ENCODE results near the gene TNFRSF1B.

Gene TNFRSF1B

DNA sequence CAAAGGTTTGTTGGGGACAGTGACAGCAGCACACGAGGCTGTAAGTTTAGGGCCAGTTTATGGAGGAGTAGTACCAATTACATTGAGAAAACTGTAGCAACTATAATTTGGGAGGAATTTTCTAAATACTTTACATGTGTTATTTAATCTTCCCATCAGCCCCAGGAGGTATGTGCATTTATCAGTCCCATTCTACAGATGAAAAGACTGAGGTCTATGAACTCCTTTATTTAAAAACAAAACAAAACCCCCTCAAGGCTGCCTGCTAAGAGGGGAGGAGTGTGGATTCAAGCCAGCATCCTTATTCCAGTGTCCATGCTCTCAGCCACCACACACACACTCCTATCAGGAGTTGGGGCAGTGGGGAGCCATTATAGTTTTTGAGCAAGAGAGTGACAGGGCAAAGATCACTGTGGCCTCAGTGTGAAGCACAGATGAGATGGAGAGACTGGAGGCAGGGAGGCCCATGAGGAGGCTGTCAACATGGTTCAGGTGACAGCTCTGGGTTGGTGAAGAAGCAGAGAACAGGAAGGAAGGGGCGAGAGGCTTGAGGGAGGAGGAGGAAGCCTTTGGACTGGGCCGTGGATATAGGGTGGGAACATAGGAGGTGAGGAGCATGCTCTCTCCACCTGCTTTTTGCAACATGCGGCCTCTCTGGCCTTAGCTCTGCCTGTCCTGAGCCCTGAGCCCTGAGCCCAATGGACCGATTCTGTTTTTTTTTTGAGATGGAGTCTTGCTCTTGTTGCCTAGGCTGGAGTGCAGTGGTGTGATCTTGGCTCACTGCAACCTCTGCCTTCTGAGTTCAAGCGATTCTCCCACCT is 9.7 kb downstream of the TNFRSF1B start:
- DNase-seq, result no peak

GRCh38 chr1:12177156-12177998 is 10.6 kb downstream of the TNFRSF1B start:
- DNase-seq, result peak in 1 of 2 experiments; percentile 36

- peak; percentile 96 to 97 for DNase-seq
Measured at GRCh38 chr1:12177999-12178441, 11.2 kb downstream of the TNFRSF1B start.

DNA sequence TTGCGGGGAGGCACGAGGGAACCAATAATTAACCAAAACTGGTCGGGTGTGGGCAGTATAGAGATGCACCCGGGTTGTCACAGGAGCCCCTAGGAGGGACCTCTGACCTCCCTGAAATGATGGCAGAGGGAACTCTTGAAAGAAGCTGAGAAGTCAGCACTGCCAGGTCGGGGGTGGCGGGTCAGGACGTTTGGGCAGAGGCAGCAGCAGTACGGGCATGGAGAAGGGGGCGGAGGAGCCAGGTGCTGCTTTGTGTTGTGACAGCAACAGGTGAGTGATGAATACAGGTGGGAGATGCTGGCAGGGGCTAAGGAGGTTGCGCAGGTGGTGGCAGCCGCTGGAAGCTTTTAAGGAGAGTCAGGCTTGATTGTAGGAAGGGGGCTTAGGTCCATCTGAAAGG is 11.7 kb downstream of the TNFRSF1B start:
- DNase-seq, result no peak

- peak; percentile 80 to 88 for DNase-seq
Measured at GRCh38 chr1:12179111-12179519, 12.3 kb downstream of the TNFRSF1B start.

DNA sequence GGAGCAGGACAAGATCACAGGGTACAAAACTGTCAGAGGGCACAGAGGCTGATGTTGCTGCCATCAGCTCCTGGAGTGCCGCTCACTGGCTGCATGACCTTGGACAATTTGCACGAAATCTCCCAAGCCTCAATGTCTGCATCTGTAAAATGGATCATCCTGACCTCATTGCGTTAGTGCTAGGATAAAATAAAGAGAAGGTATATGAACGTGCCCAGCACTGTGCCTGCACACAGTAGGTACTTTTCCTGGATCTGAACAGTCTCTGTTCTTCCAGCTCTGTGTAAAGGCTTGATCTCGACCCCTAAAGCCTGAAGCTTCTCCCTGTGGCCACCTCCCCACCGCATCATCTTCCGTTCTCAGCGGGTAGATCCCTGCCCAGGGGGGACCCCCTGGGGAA is 12.9 kb downstream of the TNFRSF1B start:
- DNase-seq, result no peak

- DNase-seq, result no peak
Measured at GRCh38 chr1:12180315-12180714, 13.5 kb downstream of the TNFRSF1B start.

- DNase-seq, result no peak
Measured at GRCh38 chr1:12180903-12181302, 14.1 kb downstream of the TNFRSF1B start.

DNA sequence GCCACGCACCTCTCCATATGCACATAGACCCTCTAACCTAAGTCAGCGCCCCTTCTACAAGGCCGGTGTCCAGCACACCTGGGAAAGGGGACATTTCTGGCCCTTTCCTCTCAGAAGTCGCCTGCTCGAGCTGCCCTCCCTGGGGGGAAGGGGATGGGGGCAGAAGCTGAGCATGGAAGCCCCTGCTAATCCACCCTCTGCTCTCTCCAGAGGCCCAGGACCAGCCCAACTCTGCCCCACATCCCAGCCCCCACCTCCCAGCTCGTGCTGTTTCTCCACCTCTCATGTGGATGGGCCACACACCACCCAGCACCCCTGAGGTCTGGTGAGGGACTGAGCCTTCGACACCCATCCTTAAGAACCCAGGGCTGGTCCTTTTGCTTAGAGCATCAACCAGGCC is 14.8 kb downstream of the TNFRSF1B start:
- DNase-seq, result no peak

GRCh38 chr1:12182410-12182984 is 15.7 kb downstream of the TNFRSF1B start:
- DNase-seq, result no peak

- DNase-seq, result no peak
Measured at GRCh38 chr1:12183095-12183794, 16.5 kb downstream of the TNFRSF1B start.

GRCh38 chr1:12184008-12184681 is 17.4 kb downstream of the TNFRSF1B start:
- DNase-seq, result no peak

DNA sequence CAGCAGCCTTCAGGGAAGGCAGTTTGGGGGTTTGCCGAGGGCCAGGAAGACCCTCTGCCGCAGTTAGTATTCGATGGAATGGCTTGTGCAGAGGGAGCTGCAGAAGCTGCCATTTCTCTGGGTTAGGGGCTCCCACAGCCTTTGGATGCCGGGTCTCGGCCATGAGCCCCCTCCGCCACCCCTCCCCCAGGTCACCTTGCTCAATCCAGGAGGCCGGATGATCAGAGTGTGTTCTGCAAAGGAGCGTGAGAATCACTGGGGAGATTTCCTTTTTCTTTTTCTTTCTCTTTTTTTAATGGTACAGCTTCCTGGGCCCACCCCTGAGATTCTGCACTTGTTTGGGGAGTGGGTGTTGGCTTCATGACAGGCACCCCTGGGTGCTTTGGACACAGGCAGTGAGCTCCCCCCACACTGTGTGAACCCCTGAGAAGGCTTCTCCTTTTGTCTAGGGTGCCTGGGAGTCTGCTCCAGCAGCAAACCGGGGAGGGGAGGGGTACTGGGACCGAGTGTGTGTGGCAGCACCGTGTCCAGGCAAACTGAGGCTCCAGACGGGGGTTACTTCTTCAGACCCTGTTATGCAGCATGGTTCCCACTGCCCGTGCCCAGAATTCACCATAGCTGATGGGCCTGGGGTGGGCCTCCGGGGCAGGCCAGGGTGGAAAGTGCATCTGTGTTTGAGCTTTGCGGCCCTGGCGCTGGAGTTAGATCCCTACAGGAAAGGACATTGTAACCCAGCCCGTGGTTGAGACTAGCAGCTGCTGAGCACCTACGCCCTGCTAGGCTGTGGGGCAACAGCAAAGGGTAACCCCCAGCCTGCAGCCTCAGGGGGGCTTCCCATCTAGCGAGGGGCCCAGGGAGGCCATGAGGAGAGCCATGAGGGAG is 18.5 kb downstream of the TNFRSF1B start:
- DNase-seq, result no peak

GRCh38 chr1:12185918-12186678 is 19.3 kb downstream of the TNFRSF1B start:
- no peak for DNase-seq

DNA sequence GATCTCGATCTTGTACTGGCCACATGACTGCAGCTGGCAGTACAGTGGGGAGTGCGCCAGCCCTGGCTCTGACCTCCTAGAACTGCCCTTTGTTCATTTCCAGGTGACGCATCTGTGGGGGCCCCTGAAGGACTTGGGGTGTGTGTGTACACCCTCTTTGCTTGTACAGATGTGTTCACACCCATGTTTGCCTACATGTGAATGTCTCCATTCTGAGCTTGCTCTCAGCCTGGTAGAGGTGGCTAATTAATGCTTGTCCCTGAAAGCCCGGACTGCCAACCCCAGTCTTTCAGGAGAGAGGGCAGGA is 19.8 kb downstream of the TNFRSF1B start:
- no peak for DNase-seq

DNA sequence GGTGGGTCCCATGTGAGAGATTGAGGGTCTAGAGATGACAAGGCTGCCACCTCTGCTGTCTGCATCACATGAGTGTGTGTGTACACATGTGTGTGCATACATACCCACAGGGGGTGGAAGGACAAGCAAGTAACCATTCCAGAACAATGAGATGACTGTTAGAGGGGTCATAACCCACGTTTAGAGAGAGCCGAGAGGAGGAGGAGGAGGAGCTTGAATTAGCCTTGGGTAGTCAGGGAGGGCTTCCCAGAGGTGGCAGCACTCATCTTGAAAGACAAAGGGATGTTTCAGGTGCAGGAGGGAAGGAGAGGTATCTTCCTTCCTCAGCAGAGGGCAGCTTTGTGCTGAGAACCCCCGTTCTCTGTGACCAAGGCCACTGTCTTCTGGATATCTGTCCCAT is 21.3 kb downstream of the TNFRSF1B start:
- no peak for DNase-seq

GRCh38 chr1:12188657-12189327 is 22.0 kb downstream of the TNFRSF1B start:
- no peak for DNase-seq

- no peak for DNase-seq
Measured at GRCh38 chr1:12189328-12189682, 22.5 kb downstream of the TNFRSF1B start.

DNA sequence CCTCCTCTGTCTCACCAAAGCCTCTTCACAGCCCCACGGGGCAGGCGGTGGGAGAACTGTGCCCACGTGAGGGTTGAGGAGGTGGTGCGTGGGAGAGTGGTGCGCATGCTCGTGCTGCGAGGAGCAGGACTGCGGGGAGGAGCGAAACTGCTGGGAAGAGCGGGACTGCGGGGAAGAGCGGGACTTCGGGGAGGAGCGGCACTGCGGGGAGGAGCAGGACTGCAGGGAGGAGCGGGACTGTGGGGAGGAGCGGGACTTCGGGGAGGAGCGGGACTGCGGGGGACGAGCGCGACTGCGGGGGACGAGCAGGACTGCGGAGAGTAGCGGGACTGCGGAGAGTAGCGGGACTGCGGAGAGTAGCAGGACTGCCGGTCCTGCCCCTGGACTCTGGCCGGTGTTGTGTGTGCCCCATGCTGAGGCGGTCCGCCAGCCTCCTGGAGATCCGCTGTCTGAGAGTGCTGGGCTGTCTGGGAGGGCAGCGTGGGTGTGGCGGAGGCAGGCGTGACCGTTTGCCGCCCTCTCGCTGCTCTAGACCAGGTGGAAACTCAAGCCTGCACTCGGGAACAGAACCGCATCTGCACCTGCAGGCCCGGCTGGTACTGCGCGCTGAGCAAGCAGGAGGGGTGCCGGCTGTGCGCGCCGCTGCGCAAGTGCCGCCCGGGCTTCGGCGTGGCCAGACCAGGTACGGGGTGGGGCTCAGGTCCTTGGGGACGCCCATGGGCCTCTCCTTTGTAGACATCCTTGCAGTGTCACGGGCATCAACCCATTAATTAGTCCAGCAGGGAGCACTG is 24.6 kb downstream of the TNFRSF1B start:
- DNase-seq, result no peak
